Common myeloid progenitor, CD34-positive (primary cell): ENCODE measurements around the gene GPR45.
"Not testable (repeated sequence)": the region's sequence is repeated elsewhere in the genome, so short reads cannot be mapped to it uniquely, and the experiment has no call there.

Experiments used
- CTCF ChIA-PET: fragments of 350-600 bp; sonication (Branson Sonifier 250); formaldehyde crosslinking; loops from one replicate; lab custom pipeline; 2021; ENCODE audit warnings: antibody characterized with exemption; lab: Charles Lee
- POLR2A ChIA-PET: fragments of 350-600 bp; sonication (Branson Sonifier 250); formaldehyde crosslinking; loops from one replicate; lab custom pipeline; 2021; ENCODE audit warnings: antibody characterized with exemption; lab: Charles Lee
- DNase-seq, 3 donors: peaks; one replicate each; pipeline versions ENCODE4 v3.0.0 to v3.0.0-alpha.2; 2013
- H3K27ac ChIP-seq, 2 experiments: 1 replicate in 1 of 2; 2 replicates in 1 of 2; pipeline ENCODE4 v1.7.0; 2013; ENCODE audit warnings: inconsistent platforms in 2 of 2, low read length in 2 of 2, mild to moderate bottlenecking in 2 of 2, low read depth in 1 of 2, moderate library complexity in 1 of 2; ENCODE audit not compliant: severe bottlenecking in 2 of 2, insufficient read depth in 1 of 2, poor library complexity in 1 of 2
- H3K27me3 ChIP-seq, 5 experiments: replicated peaks in 2 of 5; 1 replicate in 3 of 5; 2 replicates in 2 of 5; pipeline versions ENCODE4 v1.6.1 to v1.7.0; 2013; ENCODE audit warnings: low read length in 4 of 5, mild to moderate bottlenecking in 2 of 5, moderate library complexity in 2 of 5, inconsistent platforms in 1 of 5; ENCODE audit not compliant: insufficient read depth in 5 of 5, control insufficient read depth in 4 of 5
- H3K36me3 ChIP-seq, 4 experiments: 1 replicate in 2 of 4; 2 replicates in 2 of 4; pipeline versions ENCODE4 v1.6.1 to v1.7.0; 2013; ENCODE audit warnings: low read length in 3 of 4, control low read depth in 1 of 4, mild to moderate bottlenecking in 1 of 4; ENCODE audit not compliant: control insufficient read depth in 4 of 4, insufficient read depth in 4 of 4
- H3K4me1 ChIP-seq, 4 experiments: 1 replicate in 3 of 4; 2 replicates in 1 of 4; pipeline versions ENCODE4 v1.6.1 to v1.7.1; 2013; ENCODE audit warnings: low read length in 3 of 4, mild to moderate bottlenecking in 3 of 4, control low read depth in 1 of 4, inconsistent platforms in 1 of 4, moderate library complexity in 1 of 4; ENCODE audit not compliant: control insufficient read depth in 4 of 4, insufficient read depth in 4 of 4; ENCODE audit errors: control extremely low read depth in 1 of 4
- H3K4me3 ChIP-seq, 7 experiments: 1 replicate in 4 of 7; 2 replicates in 3 of 7; pipeline versions ENCODE4 v1.5.1 to v1.7.0; 2013; ENCODE audit warnings: mild to moderate bottlenecking in 7 of 7, low read length in 6 of 7, moderate library complexity in 6 of 7, inconsistent platforms in 2 of 7, low read depth in 2 of 7, control low read depth in 1 of 7; ENCODE audit not compliant: insufficient read depth in 4 of 7, control insufficient read depth in 1 of 7; ENCODE audit errors: extremely low read depth in 1 of 7
- H3K9me3 ChIP-seq, 5 experiments: 1 replicate in 4 of 5; 2 replicates in 1 of 5; pipeline versions ENCODE4 v1.6.1 to v1.7.1; 2013; ENCODE audit warnings: low read length in 4 of 5, mild to moderate bottlenecking in 2 of 5, inconsistent platforms in 1 of 5, low read depth in 1 of 5, moderate library complexity in 1 of 5; ENCODE audit not compliant: control insufficient read depth in 4 of 5, insufficient read depth in 2 of 5; ENCODE audit errors: control extremely low read depth in 1 of 5
- WGBS: methylation state at CpG from one replicate; pipeline ENCODE4 v1.1.5; 2013; ENCODE audit not compliant: insufficient coverage; 5-methylcytosine and 5-hydroxymethylcytosine counted together

Gene GPR45

GRCh38 chr2:105251016-105251648, 9.6 kb downstream of the GPR45 start:
- CTCF ChIA-PET, H3K4me1 ChIP-seq, H3K27me3 ChIP-seq, DNase-seq, H3K9me3 ChIP-seq, H3K36me3 ChIP-seq, POLR2A ChIA-PET, H3K27ac ChIP-seq, H3K4me3 ChIP-seq: not testable (repeated sequence)
- 93% methylated on average over 10 of the region's 43 CpGs for WGBS

GRCh38 chr2:105252271-105252670, 10.7 kb downstream of the GPR45 start:
- ChIA-PET POLR2A (no interaction called here), CTCF (no interaction called here)
- no peak for DNase-seq
- Histone ChIP-seq H3K4me1 (no peaks in the 10 kb centered on the region), H3K36me3 (no peaks in the 10 kb centered on the region), H3K4me3 (no peak overlapping the region), H3K27me3 (no peaks in the 10 kb centered on the region), H3K9me3 (peaks cover 0 to 2% (median 0%) of the 10 kb centered on the region in 5 experiments), H3K27ac (no peak overlapping the region)
- WGBS, result 100% methylated on average over 1 of the region's 2 CpGs

GRCh38 chr2:105254531-105255210, 13.1 kb downstream of the GPR45 start:
- DNase-seq, result no peak
- ChIA-PET POLR2A (no interaction called here), CTCF (interaction anchor here (0.8 to 1.5 kb wide), 5 partner anchors 9 to 140 kb away, joined by 3 read pairs; no protein-coding TSS in a partner anchor)
- H3K36me3 ChIP-seq, result no peaks in the 10 kb centered on the region
- no peak overlapping the region for H3K27ac ChIP-seq
- no peaks in the 10 kb centered on the region for H3K9me3 ChIP-seq
- 100% methylated on average over 2 of the region's 5 CpGs for WGBS
- H3K27me3 ChIP-seq, result no peaks in the 10 kb centered on the region
- no peak overlapping the region for H3K4me3 ChIP-seq
- H3K4me1 ChIP-seq, result no peaks in the 10 kb centered on the region

- DNase-seq, result no peak
- ChIA-PET POLR2A (no interaction called here), CTCF (interaction anchor here (1.0 to 1.5 kb wide), 3 partner anchors 12 to 139 kb away, joined by 3 read pairs; no protein-coding TSS in a partner anchor)
- Histone ChIP-seq H3K9me3 (no peaks in the 10 kb centered on the region), H3K36me3 (no peaks in the 10 kb centered on the region), H3K27me3 (no peaks in the 10 kb centered on the region), H3K4me3 (no peak overlapping the region), H3K27ac (no peak overlapping the region), H3K4me1 (no peaks in the 10 kb centered on the region)
- 100% methylated on average over 1 of the region's 2 CpGs for WGBS
These were observed 14.4 kb downstream of the GPR45 start for GRCh38 chr2:105255979-105256378.

- no peaks in the 10 kb centered on the region for H3K9me3 ChIP-seq
- WGBS, result 92% methylated on average over 8 of the region's 11 CpGs
- no peaks in the 10 kb centered on the region for H3K27me3 ChIP-seq
- no peak for DNase-seq
- no peaks in the 10 kb centered on the region for H3K4me1 ChIP-seq
- peaks cover 0 to under 1% (median 0%) of the 10 kb centered on the region in 4 experiments for H3K36me3 ChIP-seq
- H3K4me3 ChIP-seq, result no peak overlapping the region
- POLR2A ChIA-PET, result no interaction called here
- CTCF ChIA-PET, result interaction anchor here (0.7 to 1.5 kb wide), 3 partner anchors 10 to 13 kb away, joined by 3 read pairs; no protein-coding TSS in a partner anchor
- H3K27ac ChIP-seq, result no peak overlapping the region
These were observed 15.0 kb downstream of the GPR45 start for GRCh38 chr2:105256431-105257047.

GRCh38 chr2:105257981-105258380, 16.4 kb downstream of the GPR45 start:
- ChIA-PET POLR2A (no interaction called here), CTCF (interaction anchor here (0.6 to 1.1 kb wide), 3 partner anchors 14 to 43 kb away, joined by 3 to 4 read pairs (median 3); partner anchors contain the start of gene GPR45)
- no peak overlapping the region for H3K4me3 ChIP-seq
- H3K27ac ChIP-seq, result no peak overlapping the region
- H3K36me3 ChIP-seq, result peaks cover 0 to 14% (median 13%) of the 10 kb centered on the region in 4 experiments
- no peaks in the 10 kb centered on the region for H3K9me3 ChIP-seq
- no peaks in the 10 kb centered on the region for H3K27me3 ChIP-seq
- DNase-seq, result no peak
- H3K4me1 ChIP-seq, result no peaks in the 10 kb centered on the region
- WGBS, result 95% methylated on average over 3 of the region's 3 CpGs
